Measurements from ENCODE around the gene ABR.
A peak's percentile ranks its signal among the peaks of the same experiment; 100 is the strongest.
"Not testable (repeated sequence)": the region's sequence is repeated elsewhere in the genome, so short reads cannot be mapped to it uniquely, and the experiment has no call there.

ABR gene

GRCh38 chr17:1170739-1171138 lies 9.0 kb downstream of the ABR start:
- DNase-seq: no peak

DNA sequence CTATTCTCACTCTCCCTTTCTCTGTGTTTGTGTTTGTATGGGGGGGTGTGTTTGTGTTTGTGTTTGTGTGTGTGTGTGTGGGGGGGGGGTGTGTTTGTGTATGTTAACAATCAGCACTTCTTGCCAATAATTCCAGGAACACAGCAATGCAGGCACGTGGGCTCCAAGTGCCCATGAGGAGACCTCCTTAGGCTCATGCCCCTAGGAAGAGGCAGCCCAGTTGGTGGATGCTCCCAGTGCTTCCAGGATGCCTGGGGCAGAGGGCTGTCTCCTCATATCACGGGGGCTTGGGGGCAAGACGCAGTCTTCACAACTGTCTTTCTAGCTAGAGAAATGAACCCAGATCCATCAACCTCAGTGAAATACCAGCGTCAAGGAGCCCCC lies 9.9 kb downstream of the ABR start:
- no peak for DNase-seq

DNA sequence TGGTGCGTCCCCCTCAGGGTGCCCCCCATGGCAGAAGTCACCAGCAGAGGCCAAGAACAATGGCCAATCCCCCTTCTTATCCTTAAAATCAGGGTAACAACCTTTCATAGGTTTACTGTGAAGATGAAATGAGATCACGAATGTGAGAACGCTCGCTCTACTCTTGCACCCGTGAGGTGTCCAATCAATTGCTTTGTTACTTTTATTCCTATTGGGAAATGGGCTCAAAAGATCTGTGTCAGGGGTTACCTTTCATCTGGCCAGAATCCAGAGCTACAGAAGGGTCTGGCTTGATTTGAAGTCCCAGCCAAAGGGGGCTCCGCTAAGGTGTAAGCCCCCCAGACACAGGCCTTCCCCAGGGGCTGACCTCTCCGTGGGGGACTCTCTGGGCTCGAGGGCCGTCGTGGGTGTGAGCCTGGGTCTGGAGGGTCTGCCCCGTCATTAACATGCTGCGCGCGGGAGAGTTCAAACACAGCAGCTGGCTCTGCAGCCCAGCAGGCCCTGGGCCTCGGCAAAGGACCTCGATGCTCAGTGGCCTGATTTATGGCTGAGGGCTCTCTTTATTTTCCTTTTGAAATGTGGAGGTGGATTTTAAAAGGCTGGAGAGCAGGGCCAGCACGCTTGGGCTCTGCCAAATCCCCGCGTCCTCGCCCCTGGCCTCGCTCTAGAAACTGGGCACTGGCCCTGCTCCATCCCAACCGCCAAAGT lies 10.4 kb downstream of the ABR start:
- no peak for DNase-seq

- DNase-seq: no peak
Measured at GRCh38 chr17:1168533-1169220, 11.1 kb downstream of the ABR start.

GRCh38 chr17:1166276-1166675 lies 13.5 kb downstream of the ABR start:
- DNase-seq: no peak

DNA sequence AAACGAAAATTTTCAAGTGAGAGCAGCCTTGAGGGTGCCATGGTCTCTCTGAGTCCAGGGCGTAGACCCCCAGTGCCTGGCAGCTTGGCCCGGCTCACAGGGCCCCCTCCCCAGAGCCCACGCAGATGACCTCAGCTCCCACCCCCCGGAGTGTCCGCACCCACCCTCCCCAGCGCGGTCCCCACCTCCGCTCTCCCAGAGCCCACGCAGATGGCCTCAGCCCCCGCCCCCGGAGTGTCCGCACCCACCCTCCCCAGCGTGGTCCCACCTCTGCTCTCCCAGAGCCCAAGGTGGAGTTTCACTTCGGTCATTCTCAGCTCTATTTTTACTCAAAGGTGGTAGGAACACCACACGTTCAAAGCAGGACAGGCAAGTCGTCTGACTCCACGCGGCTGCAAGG lies 13.9 kb downstream of the ABR start:
- DNase-seq: no peak

DNA sequence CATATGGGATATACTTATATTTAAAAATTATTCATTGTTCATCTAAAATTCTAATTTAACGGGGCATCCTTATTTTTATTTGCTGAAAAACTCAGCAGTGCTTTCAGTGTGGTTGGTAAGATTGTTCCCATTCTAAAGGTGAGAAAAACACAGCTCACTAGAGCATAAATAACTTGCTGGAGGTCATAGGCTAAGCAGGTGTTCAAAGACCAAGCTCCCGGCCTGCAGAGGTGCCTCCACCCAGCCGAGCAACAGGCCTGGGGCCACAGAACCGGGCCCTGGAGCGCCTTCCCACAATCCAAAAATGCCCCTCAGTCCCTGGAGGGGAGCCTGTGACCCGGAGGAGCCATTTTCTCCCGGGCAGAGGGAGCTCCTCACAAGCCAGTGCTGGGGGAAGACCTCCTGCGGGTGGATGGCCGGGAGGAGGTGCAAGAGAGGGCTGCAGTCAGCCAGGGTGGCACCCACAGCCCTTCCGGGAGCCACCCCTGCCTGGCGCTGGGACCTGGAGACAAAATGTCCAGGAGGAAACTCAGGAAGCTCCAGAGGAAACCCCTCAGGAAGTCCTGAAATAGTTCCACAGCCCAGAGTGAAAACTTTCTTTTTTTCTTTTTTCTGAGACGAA lies 14.7 kb downstream of the ABR start:
- DNase-seq: no peak

DNA sequence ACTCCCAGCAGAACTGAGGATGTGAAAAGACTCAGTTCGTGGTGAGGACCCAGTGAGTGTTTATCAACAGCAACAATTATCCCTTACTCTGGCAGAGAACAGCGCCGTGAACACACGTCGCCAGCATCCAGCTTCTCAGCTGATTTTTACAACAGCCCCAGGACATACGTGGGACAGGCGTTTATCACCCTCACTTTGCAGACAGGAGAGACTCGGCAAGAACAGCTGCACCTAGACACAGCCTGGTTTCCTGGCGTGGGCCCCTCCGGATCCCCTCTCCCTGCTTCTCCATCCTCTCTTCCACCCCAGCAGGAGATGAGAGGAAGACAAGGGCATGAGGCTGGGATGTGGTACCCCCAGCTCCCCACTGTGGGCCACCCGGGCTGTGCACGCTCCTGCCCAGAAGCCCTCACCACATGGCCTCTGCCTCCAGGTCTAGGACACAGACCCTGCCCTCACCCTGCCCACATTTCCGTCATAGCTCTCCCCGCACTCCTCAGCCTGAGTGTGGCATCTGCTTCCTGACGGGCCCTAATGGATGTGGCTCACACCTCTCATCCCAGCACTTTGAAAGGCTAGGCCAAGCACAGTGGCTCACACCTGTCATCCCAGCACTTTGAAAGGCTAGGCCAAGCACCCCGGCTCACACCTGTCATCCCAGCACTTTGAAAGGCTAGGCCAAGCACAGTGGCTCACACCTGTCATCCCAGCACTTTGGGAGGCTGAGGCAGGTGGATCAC lies 17.5 kb downstream of the ABR start:
- DNase-seq: no peak

- DNase-seq: no peak
Measured at GRCh38 chr17:1160591-1161390, 19.0 kb downstream of the ABR start.

DNA sequence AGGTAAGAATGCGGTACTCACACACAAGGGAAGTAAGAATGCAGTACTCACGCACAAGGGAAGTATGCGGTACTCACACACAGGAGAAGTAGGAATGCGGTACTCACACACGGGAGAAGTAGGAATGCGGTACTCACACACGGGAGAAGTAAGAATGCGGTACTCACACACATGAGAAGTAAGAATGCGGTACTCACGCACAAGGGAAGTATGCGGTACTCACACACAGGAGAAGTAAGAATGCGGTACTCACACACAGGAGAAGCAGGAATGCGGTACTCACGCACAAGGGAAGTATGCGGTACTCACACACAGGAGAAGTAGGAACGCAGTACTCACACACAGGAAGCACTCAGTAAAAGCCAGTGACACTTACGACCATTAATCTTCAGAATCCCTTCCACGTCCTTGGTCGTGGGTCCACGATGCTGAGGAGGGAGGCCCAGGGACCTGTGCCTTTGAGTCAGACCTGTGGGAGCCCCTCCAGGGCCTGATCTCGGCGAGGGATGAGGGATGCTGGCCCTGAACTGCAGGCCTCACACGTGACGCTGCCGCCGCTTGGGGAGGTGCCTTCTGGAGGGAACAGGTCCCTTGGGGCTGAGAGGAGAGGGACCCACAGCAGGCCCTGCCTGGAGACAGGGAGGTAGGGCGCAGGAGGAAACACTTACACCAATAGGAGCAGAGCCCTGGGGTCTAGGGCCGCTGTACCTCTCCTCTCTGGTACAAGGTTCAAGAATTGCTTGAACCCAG lies 20.2 kb downstream of the ABR start:
- DNase-seq: no peak

DNA sequence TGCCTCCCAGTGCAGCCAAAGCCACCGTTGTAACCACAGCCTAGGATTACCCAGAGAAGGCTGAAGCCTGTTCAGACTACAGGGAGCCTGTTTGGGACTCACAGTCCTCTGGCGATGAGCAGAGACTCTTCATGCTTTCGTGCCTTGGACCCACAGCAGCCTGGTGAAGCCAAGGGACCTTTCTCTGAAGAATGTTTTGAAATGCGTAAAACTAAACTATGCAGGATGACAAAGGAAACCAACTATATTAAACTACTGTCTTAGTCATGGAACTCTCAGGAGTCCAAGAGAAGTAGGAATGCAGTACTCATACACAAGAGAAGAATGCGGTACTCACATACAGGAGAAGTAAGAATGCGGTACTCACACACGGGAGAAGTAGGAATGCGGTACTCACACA lies 20.9 kb downstream of the ABR start:
- no peak for DNase-seq

DNA sequence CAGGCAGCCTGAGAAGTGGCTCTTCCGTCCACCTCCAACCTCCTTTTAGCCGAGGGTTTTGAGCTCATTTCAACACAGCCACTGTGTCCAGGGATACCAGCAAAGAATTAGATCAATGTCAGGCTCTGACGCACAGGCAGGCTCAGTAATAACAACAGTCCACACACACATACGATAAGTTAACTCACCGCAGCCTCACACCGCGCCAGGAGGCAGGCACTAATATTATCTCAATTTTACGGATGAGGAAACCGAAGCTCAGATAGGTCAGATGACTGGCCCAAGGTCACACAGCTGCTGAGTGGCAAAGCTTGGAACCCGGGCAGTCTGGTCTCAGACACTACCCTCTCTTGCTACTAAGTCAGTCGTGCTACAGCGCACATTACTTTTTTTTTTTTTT lies 22.9 kb downstream of the ABR start:
- no peak for DNase-seq

DNA sequence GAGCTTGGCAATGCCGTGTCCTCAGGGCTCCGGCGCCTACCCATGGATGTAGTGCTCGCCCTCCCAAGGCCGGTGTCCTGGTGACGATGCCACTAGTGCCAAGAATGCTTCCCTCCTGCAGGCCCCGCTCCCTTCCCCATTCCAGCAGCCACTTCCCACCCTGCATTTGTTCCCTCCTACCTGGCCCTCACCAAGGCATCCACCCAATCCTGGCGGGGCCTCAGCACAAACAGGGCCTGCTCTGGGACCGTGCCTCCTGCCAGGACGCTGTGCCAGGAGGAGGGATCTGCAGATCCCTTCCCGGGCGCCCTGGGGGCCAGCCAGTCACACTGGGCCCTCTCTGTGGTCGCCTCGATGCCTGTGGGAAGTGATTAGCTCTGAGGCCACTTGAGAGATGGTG lies 25.1 kb downstream of the ABR start:
- no peak for DNase-seq

- DNase-seq: peak; percentile 16
Measured at GRCh38 chr17:1153795-1154546, 25.8 kb downstream of the ABR start.

DNA sequence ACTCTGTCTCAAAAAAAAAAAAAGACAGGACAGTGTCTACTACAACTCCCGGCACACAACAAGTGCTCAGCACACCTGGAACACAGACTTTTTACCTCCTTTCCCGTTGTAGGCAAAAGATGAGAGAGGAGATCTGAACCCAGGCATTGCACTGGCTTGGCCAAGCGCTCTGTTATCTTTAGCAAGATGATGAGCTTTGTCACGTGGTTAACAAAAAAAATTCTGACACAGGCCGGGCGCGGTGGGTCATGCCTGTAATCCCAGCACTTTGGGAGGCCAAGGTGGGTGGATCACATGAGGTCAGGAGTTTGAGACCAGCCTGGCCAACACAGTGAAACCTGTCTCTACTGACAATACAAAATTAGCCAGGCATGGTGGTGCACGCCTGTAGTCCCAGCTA lies 27.2 kb downstream of the ABR start:
- DNase-seq: not testable (repeated sequence)

GRCh38 chr17:1150863-1151600 lies 28.7 kb downstream of the ABR start:
- DNase-seq: no peak

DNA sequence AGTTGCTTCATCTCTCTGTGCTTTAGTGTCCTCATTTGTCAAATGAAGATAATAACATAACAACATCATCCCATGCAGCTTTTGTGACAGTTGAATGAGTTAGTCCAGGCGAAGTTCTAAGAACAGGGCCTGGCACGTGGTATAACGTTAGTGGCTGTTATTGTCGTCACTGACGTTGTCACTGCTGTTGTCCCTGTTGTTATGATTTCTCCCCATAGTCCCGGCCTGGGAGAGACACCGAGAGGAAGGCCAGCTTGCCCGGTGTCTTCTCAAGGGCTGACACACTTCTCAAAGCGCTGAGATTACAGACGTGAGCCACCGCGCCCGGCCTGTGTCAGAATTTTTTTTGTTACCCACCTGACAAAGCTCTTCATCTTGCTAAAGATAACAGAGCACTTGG lies 29.9 kb downstream of the ABR start:
- no peak for DNase-seq

- DNase-seq: peak; percentile 48
Measured at GRCh38 chr17:1147664-1148063, 32.1 kb downstream of the ABR start.

- DNase-seq: no peak
Measured at GRCh38 chr17:1146561-1147265, 33.1 kb downstream of the ABR start.
